Breast epithelium (tissue), 4 donors: Measurements from ENCODE around the gene FRMD6. TPM values are rescaled to one million over a fixed set of nuclear protein-coding genes. Genes with fewer than 3 reads are reported as not detected.

Experiments used
- DNase-seq, 2 donors: peaks; one replicate each; pipeline ENCODE4 v3.0.0-alpha.2; 2019; ENCODE audit warnings: low spot score in 2 of 2
- H3K27ac ChIP-seq, 2 donors: fragments of 200-600 bp; sonication (generic) in 1 of 2; one replicate each; pipeline ENCODE4 v1.5.1; 2016 to 2019; ENCODE audit warnings: mild to moderate bottlenecking in 1 of 2
- H3K27me3 ChIP-seq, 2 donors: fragments of 200-600 bp; sonication (generic) in 1 of 2; one replicate each; pipeline versions ENCODE4 v1.5.1 to v1.6.0; 2017 to 2019; ENCODE audit warnings: control low read depth in 1 of 2, mild to moderate bottlenecking in 1 of 2
- H3K36me3 ChIP-seq: fragments of 200-600 bp; one replicate; pipeline ENCODE4 v1.5.1; 2019
- H3K4me1 ChIP-seq, 2 donors: fragments of 200-600 bp; sonication (generic); one replicate each; pipeline ENCODE4 v1.5.1; 2016 to 2019; ENCODE audit warnings: control low read depth in 1 of 2
- H3K4me3 ChIP-seq, 3 donors: fragments of 200-600 bp; sonication (generic); 1 replicate in 2 of 3; 2 replicates in 1 of 3; pipeline ENCODE4 v1.5.1; 2016 to 2019; ENCODE audit warnings: mild to moderate bottlenecking in 3 of 3, moderate library complexity in 2 of 3
- H3K9me3 ChIP-seq, 2 donors: fragments of 200-600 bp; sonication (generic) in 1 of 2; one replicate each; pipeline ENCODE4 v1.5.1; 2016 to 2019; ENCODE audit warnings: control low read depth in 1 of 2
- POLR2A ChIP-seq: fragments of 450-650 bp; IDR thresholded peaks from one replicate; pipeline ENCODE4 v1.6.1; 2016; ENCODE audit warnings: antibody characterized with exemption, mild to moderate bottlenecking, moderate library complexity
- POLR2AphosphoS5 ChIP-seq, 3 donors: sonication (generic); formaldehyde crosslinking; IDR thresholded peaks; one replicate each; pipeline ENCODE4 v1.6.1; 2017; ENCODE audit warnings: antibody characterized with exemption in 3 of 3
- intact Hi-C: fragments of 100-400 bp; cut with DNase I; formaldehyde crosslinking; loops from one replicate; pipeline ENCODE4 v1.15.1; 2023; ENCODE audit warnings: low total_unique reads
- total RNA-seq, 3 donors: library from RNA; depleted of rRNA; stranded (reverse); fragments of >200 nt; gene quantifications; one replicate each; pipeline ENCODE4 v1.1.0, GENCODE V29; 2016
- TF ChIP-seq, protein P1 (sequence below), 3 donors: fragments of 450-650 bp; IDR thresholded peaks; one replicate each; pipeline ENCODE4 v1.5.1; 2016 to 2017; ENCODE audit warnings: antibody characterized with exemption in 3 of 3, mild to moderate bottlenecking in 3 of 3, moderate library complexity in 3 of 3

The FRMD6 gene
- total RNA-seq, 3 donors from 2014 or later: 14.6 to 111 (median 80.3) TPM

DNA sequence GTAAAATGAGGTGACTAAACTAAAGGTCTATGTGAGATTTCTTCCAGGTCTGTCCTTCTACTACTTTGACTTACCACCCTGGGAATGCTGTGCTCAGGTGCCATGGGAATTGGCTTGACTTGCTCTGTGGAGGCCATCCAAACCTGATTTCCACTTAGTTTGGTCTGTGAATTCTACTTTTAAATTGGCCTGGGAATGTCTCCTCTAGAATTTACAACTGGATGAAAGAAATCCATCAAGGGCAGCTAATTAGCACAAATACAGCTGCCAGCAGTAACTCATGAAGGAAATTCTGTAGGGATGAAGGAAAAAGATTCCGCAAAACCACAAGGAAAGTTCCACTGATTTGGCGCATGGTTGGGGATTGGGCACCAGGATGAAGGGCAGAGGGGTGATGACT, 31.7 kb upstream of the FRMD6 start:
- intact Hi-C loops: no loop called here
- Histone ChIP-seq H3K9me3 (no peaks in the 10 kb centered on the region), H3K36me3 (no peaks in the 10 kb centered on the region), H3K4me1 (peaks cover 0 to 14% of the 10 kb centered on the region in 2 donors), H3K27me3 (no peaks in the 10 kb centered on the region), H3K4me3 (no peak overlapping the region), H3K27ac (no peak overlapping the region)
- DNase-seq: no peak
- TF ChIP-seq POLR2A (no peak), POLR2AphosphoS5 (IDR thresholded peaks at IDR 0.05) (no peak)
- TF ChIP-seq, protein P1, sequence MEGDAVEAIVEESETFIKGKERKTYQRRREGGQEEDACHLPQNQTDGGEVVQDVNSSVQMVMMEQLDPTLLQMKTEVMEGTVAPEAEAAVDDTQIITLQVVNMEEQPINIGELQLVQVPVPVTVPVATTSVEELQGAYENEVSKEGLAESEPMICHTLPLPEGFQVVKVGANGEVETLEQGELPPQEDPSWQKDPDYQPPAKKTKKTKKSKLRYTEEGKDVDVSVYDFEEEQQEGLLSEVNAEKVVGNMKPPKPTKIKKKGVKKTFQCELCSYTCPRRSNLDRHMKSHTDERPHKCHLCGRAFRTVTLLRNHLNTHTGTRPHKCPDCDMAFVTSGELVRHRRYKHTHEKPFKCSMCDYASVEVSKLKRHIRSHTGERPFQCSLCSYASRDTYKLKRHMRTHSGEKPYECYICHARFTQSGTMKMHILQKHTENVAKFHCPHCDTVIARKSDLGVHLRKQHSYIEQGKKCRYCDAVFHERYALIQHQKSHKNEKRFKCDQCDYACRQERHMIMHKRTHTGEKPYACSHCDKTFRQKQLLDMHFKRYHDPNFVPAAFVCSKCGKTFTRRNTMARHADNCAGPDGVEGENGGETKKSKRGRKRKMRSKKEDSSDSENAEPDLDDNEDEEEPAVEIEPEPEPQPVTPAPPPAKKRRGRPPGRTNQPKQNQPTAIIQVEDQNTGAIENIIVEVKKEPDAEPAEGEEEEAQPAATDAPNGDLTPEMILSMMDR (IDR thresholded peaks at IDR 0.05): no peak

DNA sequence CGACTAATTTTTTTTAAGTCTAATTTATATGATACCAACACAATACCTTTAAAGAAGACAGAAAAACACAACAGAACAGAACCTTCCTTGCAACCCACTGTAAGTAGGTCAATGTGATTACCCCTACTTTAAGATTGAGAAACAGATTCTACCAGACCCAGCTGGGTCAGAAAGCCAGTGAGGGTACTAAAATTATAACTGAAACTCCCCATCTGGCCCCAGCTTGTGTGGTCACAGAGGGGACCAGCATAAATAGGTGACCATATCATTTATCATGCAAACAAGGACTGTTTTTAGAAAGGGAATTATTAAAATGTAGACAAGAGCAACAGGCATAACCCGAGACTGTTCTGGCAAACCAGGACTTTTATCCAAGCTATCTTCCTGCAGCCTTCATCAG, 30.1 kb upstream of the FRMD6 start:
- Histone ChIP-seq H3K9me3 (no peaks in the 10 kb centered on the region), H3K4me3 (no peak overlapping the region), H3K36me3 (no peaks in the 10 kb centered on the region), H3K4me1 (peaks cover 0 to 10% of the 10 kb centered on the region in 2 donors), H3K27ac (no peak overlapping the region), H3K27me3 (no peaks in the 10 kb centered on the region)
- intact Hi-C loops: no loop called here
- TF ChIP-seq, protein P1 (IDR thresholded peaks at IDR 0.05): no peak
- TF ChIP-seq POLR2A: no peak
- TF ChIP-seq POLR2AphosphoS5 (IDR thresholded peaks at IDR 0.05): no peak
- DNase-seq: no peak

DNA sequence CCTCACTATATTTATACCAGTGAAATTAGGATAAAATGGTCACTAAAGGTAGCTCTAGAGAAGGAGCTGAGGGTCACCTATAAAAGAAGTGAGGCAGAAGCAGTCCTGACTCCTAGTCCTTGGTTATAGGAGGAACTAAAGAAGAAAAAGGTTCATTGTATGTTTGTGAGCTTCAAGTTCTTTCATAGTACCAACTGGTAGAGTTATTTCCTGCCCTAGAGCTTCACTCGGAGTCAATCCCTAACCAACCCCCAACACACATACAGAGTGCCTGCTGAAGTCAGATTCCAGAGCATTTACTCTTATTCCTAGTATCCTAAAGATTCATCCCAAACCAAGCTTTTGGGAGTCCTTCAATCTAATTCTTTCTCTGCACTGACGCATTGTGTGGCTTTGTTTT, 29.3 kb upstream of the FRMD6 start:
- Histone ChIP-seq H3K4me1 (peaks cover 0 to 3% of the 10 kb centered on the region in 2 donors), H3K4me3 (no peak overlapping the region), H3K27ac (no peak overlapping the region), H3K36me3 (no peaks in the 10 kb centered on the region), H3K9me3 (no peaks in the 10 kb centered on the region), H3K27me3 (no peaks in the 10 kb centered on the region)
- no peak for DNase-seq
- TF ChIP-seq, protein P1 (IDR thresholded peaks at IDR 0.05): no peak
- TF ChIP-seq POLR2A (no peak), POLR2AphosphoS5 (IDR thresholded peaks at IDR 0.05) (no peak)
- intact Hi-C loops: no loop called here

DNA sequence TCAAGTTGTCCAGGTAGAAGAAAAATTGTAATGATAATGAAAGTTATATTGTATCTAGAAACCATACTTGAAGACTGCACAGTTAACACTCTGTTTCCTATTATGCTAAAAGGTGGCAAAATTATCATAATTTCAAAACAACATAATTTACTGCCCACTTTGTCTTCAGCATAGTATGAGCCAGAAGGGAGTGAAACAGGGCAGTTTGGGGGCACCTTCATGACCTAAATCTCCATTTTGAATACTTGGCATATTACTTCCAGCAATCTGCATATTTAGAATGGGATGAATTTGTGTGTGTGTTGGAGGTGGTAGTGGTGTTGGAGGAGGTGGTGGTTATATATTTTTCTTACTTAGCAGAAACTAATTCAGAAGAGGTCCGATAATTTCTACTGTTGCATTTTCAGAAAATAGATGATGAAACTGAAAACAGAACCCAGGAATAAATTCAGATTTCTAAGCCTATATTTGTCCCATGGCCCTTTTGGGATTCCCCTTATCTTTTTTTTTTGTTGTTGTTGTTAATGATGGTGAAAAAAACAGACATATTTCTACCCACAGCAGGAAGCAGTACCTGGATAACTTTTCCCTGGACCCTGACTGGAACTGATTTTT, 26.6 kb upstream of the FRMD6 start:
- intact Hi-C loops: no loop called here
- TF ChIP-seq, protein P1 (IDR thresholded peaks at IDR 0.05): no peak
- no peak overlapping the region for H3K4me3 ChIP-seq
- no peaks in the 10 kb centered on the region for H3K4me1 ChIP-seq
- DNase-seq: no peak
- H3K27me3 ChIP-seq: no peaks in the 10 kb centered on the region
- no peaks in the 10 kb centered on the region for H3K36me3 ChIP-seq
- H3K9me3 ChIP-seq: no peaks in the 10 kb centered on the region
- H3K27ac ChIP-seq: no peak overlapping the region

DNA sequence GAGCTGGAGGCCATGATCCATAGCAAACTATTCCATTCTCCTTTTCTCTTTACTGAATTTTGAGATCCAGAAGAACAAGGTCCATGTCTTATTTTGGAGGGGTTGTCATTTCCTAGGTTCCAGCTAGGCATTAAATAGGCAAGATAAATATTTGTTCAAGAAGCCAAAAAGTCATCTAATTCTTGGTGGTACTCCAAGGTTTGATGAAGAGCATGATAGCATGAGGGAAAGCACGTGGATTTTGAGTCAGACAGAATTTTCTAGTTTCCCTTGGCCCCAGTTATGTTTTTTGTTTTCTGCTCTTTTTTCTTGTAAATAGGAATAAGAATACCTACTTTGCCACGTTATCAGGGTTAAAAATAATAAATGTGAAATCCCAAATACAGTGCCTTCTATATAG, 25.5 kb upstream of the FRMD6 start:
- intact Hi-C loops: no loop called here
- TF ChIP-seq POLR2AphosphoS5 (IDR thresholded peaks at IDR 0.05): no peak
- TF ChIP-seq, protein P1 (IDR thresholded peaks at IDR 0.05): no peak
- no peak for TF ChIP-seq POLR2A
- H3K27ac ChIP-seq: no peak overlapping the region

More for the DNA sequence above, 25.5 kb upstream of the FRMD6 start:
- Histone ChIP-seq H3K36me3 (no peaks in the 10 kb centered on the region), H3K27me3 (no peaks in the 10 kb centered on the region), H3K4me1 (no peaks in the 10 kb centered on the region), H3K9me3 (no peaks in the 10 kb centered on the region), H3K4me3 (no peak overlapping the region)
- DNase-seq: no peak
